Spinal cord (tissue), 4 donors: ENCODE data around the gene NKD2. TPM values are rescaled to one million over a fixed set of nuclear protein-coding genes. Genes with fewer than 3 reads are reported as not detected.

Experiments
- polyA plus RNA-seq, 2 donors: library from polyadenylated mRNA; unstranded; fragments of 120-200 nt; gene quantifications; one replicate each; pipeline ENCODE4 v1.2.1, GENCODE V29; 2013; ENCODE audit not compliant: insufficient read length in 2 of 2
- small RNA-seq: library from RNA; depleted of rRNA; stranded (forward); fragments of <200 nt; gene quantifications from one replicate; pipeline ENCODE3, GENCODE V24; 2014; ENCODE audit warnings: low replicate concordance
- total RNA-seq, 2 donors: library from RNA; depleted of rRNA in 1 of 2; stranded (reverse); fragments of 120-200 nt in 1 of 2; fragments of >200 nt in 1 of 2; gene quantifications; one replicate each; pipeline versions ENCODE4 v1.2.3 to v1.2.4, GENCODE V29; 2013 to 2014

Gene NKD2
- total and polyA plus RNA-seq, 4 donors, result 5.1 to 25.2 (median 15.4) TPM

Small RNA genes lying within 50 kb of the gene (small RNA-seq; reads per million reads assigned to genes)
- not detected for gene MIR4635

Other genes starting within 250 kb of the NKD2 start
- 1 to 10 TPM; 7.3 to 7.5 TPM for gene ZDHHC11B, start 224.1 kb upstream of the NKD2 start, total RNA-seq
- gene ZDHHC11B, start 224.1 kb upstream of the NKD2 start, polyA plus RNA-seq, result 10 to 100 TPM; 24.9 to 37.2 TPM
- 10 to 100 TPM; 11.7 to 14.3 TPM for gene ZDHHC11, start 157.8 kb upstream of the NKD2 start, total RNA-seq
- gene ZDHHC11, start 157.8 kb upstream of the NKD2 start, polyA plus RNA-seq, result 10 to 100 TPM; 17.8 to 21.6 TPM
- 10 to 100 TPM; 33.4 to 41.5 TPM for gene BRD9, start 116.0 kb upstream of the NKD2 start, total RNA-seq
- gene BRD9, start 116.0 kb upstream of the NKD2 start, polyA plus RNA-seq, result 10 to 100 TPM; 41.0 to 49.2 TPM
- gene TRIP13, start 115.9 kb upstream of the NKD2 start, total RNA-seq, result 1 to 10 TPM; 5.8 to 7.3 TPM
- gene TRIP13, start 115.9 kb upstream of the NKD2 start, polyA plus RNA-seq, result 10 to 100 TPM in 1 of 2 donors, 1 to 10 TPM in 1; 9.8 to 10.4 TPM
- gene SLC12A7, start 103.3 kb downstream of the NKD2 start, total RNA-seq, result 10 to 100 TPM in 1 of 2 donors, 1 to 10 TPM in 1; 8.7 to 13.3 TPM
- gene SLC12A7, start 103.3 kb downstream of the NKD2 start, polyA plus RNA-seq, result 10 to 100 TPM; 19.4 to 21.3 TPM
- under 1 TPM; 0.06 to 0.10 TPM for gene SLC6A19, start 192.8 kb downstream of the NKD2 start, total RNA-seq
- under 1 TPM; 0.22 to 0.39 TPM for gene SLC6A19, start 192.8 kb downstream of the NKD2 start, polyA plus RNA-seq
- gene SLC6A18, start 216.6 kb downstream of the NKD2 start, total RNA-seq, result not detected
- not detected for gene SLC6A18, start 216.6 kb downstream of the NKD2 start, polyA plus RNA-seq